HG03097 (cell line): ENCODE results near the gene KMT2B.
"Not testable (repeated sequence)": the region's sequence is repeated elsewhere in the genome, so short reads cannot be mapped to it uniquely, and the experiment has no call there.

Source experiments
- ATAC-seq: cut with Tn5 transposase; IDR thresholded peaks from one replicate; pipeline ENCODE4 v1.9.1; 2021; ENCODE audit not compliant: unreplicated experiment, low FRiP score

KMT2B gene

GRCh38 chr19:35712567-35713505 lies 5.0 kb upstream of the KMT2B start:
- ATAC-seq = no peak

DNA sequence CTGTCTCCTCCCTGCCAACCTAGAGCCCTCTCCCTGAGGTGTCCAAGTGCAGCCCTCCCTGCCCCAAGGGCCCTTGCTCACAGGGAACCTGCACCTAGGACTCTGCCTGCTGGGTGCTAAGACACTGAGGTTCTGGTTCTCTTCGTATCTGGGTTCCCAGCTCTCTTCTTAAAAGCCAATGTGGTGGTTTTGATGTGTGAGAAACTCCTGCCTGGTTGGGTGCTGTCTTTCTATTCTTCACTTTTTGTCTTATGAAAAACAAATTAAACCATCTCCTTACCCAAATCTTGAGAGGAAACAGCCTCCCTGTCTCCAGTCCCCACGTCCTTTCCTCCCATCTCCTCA lies 4.3 kb upstream of the KMT2B start:
- no peak for ATAC-seq

DNA sequence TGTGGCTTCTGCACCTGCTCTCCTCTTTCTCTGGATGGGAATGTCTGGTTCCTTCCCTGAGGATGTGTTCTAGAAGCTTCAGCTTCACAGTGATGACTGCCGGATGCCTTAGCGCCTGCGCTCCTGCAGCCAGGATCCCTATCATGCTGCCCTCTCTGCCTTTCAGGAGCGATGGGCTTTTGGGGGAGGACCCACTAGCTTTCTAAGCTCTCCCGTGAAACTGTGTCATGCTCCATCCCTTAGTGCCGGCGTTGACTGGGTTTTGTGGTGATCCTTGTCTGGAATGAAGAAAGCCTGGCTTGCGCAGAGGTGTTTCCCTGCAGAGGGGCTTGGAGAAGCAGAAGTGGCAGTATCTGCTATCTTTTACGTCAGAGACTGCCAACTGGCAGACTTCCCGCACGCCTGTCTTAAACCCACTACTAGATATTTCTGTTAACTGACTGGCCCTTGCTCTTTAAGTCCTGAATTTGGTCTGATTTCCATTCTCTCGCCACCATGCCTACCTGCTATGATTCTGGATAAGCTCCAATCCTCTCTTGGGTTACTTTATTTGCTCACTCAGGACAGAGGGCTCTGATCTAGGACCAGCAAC lies 3.8 kb upstream of the KMT2B start:
- no peak for ATAC-seq

- no peak for ATAC-seq
These were observed 3.0 kb upstream of the KMT2B start for GRCh38 chr19:35714601-35715354.

DNA sequence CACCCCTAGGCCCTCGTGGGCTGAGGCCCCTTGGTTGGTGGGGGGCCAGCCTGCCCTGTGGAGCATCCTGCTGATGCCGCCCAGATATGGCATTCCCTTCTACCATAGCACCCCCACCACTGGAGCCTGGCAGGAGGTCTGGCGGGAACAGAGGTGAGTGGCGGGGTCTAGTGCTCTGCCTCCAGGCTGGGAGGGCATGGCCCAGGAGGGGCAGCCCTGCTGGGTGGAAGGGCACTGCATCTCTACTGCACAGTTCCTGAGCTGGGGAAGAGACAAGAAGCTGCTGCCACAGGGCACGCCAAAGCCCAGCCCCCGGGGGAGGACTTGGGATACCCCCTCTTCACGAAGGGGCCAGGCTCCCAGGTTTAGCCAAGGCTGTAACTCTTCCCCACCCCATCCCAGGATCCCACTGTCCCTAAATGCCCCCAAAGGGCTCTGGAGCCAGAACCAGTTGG lies 2.4 kb upstream of the KMT2B start:
- ATAC-seq = no peak

DNA sequence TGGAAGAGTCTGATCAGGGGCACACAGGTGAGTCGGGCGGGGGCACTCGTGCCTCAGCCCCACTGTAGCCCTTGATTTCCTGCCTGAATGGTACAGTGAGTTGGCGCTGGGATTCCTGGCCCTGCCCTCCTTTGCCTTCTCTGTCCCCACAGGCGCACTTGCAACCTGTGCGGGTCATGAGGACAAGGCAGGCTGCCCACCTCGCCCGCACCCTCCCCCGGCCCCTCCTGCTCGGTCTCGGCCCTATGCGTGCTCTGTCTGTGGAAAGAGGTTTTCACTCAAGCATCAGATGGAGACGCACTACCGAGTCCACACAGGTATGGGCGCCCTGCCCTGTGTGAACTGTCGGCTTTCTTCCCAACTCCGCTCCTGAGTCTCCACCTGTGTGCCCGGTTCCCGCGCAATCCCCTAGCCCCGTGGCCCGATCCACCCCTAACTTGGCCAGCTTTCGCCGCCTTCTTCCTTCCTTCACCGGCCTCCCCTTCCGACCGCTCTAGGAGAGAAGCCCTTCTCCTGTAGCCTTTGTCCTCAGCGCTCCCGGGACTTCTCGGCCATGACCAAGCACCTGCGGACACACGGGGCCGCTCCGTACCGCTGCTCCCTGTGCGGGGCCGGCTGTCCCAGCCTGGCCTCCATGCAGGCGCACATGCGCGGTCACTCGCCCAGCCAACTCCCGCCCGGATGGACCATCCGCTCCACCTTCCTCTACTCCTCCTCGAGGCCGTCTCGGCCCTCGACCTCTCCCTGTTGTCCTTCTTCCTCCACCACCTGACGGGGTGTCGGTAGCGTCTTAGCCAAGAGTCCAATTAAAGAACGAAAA lies 1.6 kb upstream of the KMT2B start:
- ATAC-seq = no peak

GRCh38 chr19:35716801-35717664 lies 770 bp upstream of the KMT2B start:
- ATAC-seq = peak; percentile 52

- peak; percentile 3 for ATAC-seq
These were observed 690 bp downstream of the KMT2B start for GRCh38 chr19:35718345-35719041.

GRCh38 chr19:35719402-35720162 lies 1.8 kb downstream of the KMT2B start:
- no peak for ATAC-seq

- ATAC-seq = no peak
These were observed 2.3 kb downstream of the KMT2B start for GRCh38 chr19:35720163-35720524.

DNA sequence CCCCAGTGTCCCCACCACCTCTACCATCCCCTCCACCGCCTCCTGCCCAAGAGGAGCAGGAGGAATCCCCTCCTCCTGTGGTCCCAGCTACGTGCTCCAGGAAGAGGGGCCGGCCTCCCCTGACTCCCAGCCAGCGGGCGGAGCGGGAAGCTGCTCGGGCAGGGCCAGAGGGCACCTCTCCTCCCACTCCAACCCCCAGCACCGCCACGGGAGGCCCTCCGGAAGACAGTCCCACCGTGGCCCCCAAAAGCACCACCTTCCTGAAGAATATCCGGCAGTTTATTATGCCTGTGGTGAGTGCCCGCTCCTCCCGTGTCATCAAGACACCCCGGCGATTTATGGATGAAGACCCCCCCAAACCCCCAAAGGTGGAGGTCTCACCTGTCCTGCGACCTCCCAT lies 2.8 kb downstream of the KMT2B start:
- ATAC-seq = no peak

DNA sequence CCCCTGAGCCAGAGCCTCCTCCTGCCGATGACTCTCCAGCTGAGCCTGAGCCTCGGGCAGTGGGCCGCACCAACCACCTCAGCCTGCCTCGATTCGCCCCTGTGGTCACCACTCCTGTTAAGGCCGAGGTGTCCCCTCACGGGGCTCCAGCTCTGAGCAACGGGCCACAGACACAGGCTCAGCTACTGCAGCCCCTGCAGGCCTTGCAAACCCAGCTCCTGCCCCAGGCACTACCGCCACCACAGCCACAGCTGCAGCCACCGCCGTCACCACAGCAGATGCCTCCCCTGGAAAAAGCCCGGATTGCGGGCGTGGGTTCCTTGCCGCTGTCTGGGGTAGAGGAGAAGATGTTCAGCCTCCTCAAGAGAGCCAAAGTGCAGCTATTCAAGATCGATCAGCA lies 3.6 kb downstream of the KMT2B start:
- no peak for ATAC-seq

DNA sequence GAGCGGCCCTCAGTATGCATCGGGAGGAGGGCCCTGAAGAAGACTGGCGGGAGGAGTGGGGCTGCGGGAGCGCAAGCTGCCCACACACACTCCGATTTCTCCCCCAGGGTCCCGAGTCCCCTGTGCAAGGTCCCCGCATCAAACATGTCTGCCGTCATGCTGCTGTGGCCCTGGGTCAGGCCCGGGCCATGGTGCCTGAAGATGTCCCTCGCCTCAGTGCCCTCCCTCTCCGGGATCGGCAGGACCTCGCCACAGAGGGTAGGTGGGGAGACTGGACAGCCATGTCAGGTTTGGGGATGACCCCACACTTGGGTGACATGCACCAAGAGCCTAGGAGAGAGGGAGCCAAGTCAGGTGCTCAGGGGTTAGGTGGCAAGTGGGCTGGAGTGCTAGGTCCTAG lies 4.7 kb downstream of the KMT2B start:
- no peak for ATAC-seq

DNA sequence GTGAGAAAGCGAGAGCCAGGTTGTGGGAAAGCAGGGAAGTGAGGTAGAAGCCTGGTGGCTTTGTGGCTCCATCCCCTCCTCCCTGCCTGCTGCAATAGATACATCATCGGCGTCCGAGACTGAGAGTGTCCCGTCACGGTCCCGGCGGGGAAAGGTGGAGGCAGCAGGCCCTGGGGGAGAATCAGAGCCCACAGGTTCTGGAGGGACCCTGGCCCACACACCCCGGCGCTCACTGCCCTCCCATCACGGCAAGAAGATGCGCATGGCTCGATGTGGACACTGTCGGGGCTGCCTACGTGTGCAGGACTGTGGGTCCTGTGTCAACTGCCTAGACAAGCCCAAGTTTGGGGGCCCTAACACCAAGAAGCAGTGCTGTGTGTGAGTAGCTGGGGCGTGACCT lies 5.1 kb downstream of the KMT2B start:
- ATAC-seq = no peak

- ATAC-seq = no peak
These were observed 5.9 kb downstream of the KMT2B start for GRCh38 chr19:35723671-35724070.

- not testable (repeated sequence) for ATAC-seq
These were observed 6.3 kb downstream of the KMT2B start for GRCh38 chr19:35724132-35724531.

GRCh38 chr19:35724560-35724959 lies 6.8 kb downstream of the KMT2B start:
- no peak for ATAC-seq

- no peak for ATAC-seq
These were observed 7.5 kb downstream of the KMT2B start for GRCh38 chr19:35725216-35725861.
